Stimulated activated CD4-positive, alpha-beta T cell treated with anti-CD3 and anti-CD28 coated beads, Interleukin-4, amount 100 ng/mL, for 1 hour (primary cell): ENCODE measurements around the gene LMBRD1.
"Not testable (repeated sequence)": the region's sequence is repeated elsewhere in the genome, so short reads cannot be mapped to it uniquely, and the experiment has no call there.

Source experiments
- DNase-seq: peaks from one replicate; pipeline ENCODE4 v3.0.0-alpha.2; 2020

LMBRD1 gene

GRCh38 chr6:69796642-69797390, at the start of gene LMBRD1:
TSS of gene LMBRD1 (minus strand) at chr6:69797010. CDS start at chr6:69796881, 129 bp downstream.
- DNase-seq = peak; percentile 98

- no peak for DNase-seq
These were observed 49.5 kb upstream of the LMBRD1 start for GRCh38 chr6:69846312-69846711.

DNA sequence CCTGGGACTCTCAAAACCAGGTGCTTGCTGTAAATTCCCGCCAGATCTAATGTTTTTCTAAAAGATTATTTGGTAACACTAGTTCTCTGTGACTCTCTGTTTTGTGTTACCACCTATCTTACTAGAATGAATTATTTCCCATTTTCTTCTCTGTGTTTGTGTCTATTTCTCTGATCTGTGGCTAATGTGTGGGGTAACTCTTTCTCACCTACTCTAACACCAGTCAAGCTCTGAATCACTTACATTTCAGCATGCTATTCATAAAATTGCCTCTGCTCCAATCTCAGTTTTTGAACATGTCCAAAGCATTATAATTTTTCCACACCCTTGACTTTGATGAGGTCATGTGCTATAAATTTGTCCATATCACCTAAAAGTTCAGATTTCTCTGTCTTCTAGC, 46.4 kb upstream of the LMBRD1 start:
- no peak for DNase-seq

DNA sequence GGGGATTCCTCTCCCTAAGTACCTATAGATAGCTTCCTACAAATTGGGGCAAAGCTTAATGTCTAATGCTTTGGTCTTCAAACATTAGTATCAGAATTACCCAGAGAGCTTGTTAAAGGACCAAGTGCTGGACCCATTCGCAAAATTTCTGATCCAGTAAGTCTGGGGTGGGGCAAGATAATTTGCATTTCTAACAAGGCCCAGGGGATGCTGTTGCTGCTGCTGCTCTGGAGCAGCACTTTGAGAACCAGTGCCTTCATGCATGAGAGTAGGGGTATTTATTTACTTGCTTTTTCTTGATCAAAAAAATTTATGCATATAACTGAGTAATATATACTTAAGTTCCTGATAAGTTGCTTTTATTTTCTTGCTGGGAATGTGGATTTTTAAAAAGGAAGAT, 45.1 kb upstream of the LMBRD1 start:
- no peak for DNase-seq

DNA sequence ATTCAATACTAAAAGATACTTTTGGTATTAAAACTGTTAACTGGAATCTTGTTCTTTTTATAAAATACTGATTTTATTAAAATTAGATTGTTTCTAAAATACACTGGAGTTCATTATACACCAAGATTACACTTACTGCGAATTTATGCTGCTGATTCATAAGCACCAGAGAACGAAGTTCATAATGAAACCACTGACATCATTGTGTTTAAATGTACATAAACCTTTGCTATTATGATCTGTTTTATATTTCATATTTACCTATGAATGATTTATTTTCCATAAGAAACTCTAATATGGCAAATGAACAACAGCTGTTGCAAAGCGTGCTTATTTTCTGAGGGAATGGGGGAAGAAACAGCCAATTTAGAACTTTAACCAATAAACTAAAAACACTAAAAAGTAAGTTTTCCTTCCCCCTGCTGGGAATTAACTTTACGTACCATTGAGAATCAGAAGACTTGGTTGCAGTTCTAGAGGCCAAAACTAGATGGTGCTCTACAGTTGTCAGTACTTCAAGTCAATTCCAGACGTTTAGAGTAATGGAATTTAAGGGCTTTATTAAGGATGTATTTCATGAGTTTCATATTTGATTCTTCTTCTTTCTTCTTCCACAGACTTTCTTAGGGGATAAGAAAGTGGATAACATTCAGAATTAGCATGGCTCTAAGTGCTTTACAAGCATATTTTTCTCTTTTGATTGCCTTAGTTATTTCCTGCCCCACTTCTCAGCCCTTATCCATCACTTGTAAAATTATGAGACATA, 38.8 kb upstream of the LMBRD1 start:
- DNase-seq = no peak

DNA sequence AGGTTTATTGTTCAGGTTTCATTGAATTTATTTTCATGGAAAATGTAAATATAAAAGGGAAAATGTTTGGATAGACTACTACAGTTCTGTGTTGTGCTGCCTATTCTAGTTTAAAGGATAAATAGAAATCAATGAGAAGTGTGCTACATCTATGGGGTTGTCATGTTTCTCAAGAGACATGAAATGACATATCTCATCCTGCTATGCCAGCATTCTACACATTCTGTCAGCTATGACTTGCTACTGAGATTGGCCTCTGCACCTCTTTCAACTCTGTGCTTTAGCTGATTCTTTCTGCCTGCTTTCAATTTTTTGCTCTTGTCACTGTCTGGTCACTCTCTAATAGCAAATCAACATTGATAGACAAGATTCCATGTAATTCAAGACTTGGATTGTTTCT, 35.7 kb upstream of the LMBRD1 start:
- DNase-seq = no peak

DNA sequence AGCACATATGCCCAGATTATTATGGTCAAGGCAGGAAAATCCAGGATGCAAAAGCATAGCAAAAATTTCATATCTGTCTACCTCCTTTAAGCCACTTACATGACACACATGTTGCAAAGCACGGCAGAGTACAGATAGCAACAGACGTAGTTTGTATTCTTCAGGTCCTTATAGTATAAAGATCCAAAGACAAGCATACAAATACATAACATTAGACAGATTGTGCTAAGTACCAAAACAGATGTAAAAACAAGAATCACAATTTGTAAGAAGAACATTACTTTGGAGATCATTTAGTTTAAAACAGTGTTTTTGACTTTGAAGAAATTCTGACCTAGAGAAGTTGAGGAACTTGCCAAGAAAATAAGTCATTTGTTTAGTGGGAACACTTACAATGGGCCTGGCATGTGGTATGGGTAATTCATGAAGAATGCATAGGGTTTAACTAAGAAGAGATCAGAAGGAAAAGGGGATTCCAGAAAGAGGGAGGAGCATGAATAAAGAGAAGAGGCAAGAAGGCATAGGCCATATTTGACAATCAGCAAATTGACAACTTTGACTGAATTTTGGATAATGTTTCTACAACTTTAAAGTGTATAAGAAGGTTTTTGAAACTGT, 30.6 kb upstream of the LMBRD1 start:
- no peak for DNase-seq

GRCh38 chr6:69825904-69826303, 29.1 kb upstream of the LMBRD1 start:
- DNase-seq = no peak

DNA sequence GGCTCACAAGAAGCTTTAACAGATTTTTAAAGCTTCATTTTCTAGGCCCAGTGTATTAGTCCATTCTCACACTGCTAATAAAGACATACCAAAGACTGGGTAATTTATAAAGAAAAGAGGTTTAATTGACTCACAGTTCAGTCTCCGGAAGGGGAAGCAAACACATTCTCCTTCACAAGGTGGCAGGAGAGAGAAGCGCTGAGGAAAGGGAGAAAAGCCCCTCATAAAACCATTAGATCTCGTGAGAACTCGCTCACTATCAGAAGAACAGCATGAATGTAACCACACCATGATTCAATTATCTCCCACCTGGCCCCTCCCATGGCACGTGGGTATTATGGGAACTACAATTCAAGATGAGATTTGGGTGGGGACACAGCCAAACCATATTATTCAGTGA, 27.5 kb upstream of the LMBRD1 start:
- not testable (repeated sequence) for DNase-seq

- DNase-seq = no peak
These were observed 23.6 kb upstream of the LMBRD1 start for GRCh38 chr6:69820438-69820837.

DNA sequence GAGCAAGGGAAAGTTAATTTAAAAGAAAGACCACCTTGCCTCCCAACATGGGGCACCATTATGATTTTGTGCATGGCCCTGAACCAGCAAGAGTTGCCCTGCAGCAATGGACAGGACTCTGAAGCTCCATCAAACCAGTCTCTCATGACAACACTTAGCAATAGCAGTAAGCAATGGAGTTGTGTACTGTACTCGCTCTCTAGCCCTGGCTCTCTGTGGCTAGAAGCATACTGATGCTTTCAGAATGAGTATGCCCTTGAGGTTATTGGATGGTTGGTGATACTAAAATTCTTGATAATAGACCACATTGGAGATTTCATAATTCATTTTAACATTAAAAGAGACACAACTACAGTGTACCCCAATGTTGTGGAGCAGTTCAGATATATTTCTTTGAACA, 23.2 kb upstream of the LMBRD1 start:
- DNase-seq = no peak

GRCh38 chr6:69819138-69819537, 22.3 kb upstream of the LMBRD1 start:
- no peak for DNase-seq

GRCh38 chr6:69818223-69818930, 21.6 kb upstream of the LMBRD1 start:
- no peak for DNase-seq

GRCh38 chr6:69817358-69817757, 20.5 kb upstream of the LMBRD1 start:
- no peak for DNase-seq

GRCh38 chr6:69816569-69816968, 19.8 kb upstream of the LMBRD1 start:
- no peak for DNase-seq

DNA sequence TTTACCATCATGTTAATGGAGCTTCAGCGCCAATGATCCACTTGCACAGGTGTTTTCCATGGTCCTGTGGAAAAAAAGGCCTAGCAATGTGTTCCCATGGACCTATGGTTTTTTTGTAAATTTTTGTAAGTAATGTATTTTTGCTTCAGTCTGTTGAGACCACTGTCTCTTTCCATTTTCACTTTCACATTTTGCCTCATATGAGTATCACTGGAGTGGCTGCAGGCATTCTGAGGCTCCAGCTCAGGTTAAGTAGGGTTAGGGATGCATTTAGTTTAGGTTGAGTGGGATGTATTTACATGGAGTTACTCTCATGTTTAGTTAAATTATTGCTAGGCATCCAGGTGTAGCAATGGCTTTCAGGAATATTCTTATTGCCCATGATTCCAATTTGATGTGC, 19.2 kb upstream of the LMBRD1 start:
- DNase-seq = no peak

- no peak for DNase-seq
These were observed 16.7 kb upstream of the LMBRD1 start for GRCh38 chr6:69813508-69813907.

GRCh38 chr6:69812746-69813427, 16.1 kb upstream of the LMBRD1 start:
- no peak for DNase-seq

DNA sequence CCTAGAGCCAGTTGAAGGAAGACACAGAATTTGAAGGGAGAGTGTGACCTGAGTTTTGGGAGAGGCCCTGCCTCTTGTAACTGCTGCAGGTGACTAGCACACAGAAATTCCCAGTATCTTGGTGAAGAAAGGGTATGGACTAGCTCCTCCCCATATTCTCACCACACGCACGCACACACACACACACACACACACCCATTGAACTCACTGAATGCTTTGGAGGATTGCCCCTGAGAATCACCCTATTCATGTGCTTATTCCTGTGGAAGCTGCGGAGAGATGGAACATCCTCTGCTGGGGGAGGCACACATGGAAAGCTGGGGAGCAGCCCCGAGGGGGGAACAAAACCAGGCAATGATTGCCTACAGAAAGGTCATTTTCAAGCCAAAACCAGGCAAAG, 6.2 kb upstream of the LMBRD1 start:
- no peak for DNase-seq

DNA sequence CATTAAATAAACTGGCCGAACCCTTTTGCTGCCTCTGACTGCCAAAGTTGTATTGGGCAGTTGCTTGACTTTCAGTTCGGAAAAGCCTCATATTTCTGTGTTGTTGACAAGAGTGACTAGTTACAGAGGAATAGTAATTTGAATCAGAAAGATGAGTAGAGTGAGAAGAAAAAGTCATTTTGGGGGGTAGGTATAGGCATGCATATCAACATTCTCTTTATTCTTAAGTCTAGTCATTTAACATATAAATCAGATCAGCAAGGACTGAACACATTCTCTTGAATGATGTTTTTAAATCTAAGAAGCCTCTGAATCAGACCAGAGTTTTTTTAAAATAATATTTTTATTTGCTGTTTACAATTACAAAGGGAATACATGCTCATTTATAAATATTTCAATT, 4.9 kb upstream of the LMBRD1 start:
- DNase-seq = no peak

DNA sequence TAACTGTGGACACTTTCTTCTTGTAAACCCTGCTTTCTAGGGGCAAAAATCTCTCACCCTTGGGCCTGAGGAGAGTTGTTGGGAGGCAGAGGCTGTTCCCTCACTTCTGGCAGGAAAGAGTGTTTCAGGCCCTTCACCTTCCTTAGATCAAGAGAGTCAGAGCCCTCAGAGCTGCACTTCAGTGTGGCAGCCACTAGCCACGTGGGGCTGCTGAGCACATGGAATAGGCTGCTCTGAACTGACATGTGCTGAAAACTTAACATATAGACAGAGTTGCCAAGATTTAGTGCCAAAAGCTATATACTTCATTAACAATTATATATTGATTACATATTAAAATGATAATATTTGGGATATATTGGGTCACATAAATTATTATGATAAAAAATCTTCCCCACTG, 4.4 kb upstream of the LMBRD1 start:
- no peak for DNase-seq

DNA sequence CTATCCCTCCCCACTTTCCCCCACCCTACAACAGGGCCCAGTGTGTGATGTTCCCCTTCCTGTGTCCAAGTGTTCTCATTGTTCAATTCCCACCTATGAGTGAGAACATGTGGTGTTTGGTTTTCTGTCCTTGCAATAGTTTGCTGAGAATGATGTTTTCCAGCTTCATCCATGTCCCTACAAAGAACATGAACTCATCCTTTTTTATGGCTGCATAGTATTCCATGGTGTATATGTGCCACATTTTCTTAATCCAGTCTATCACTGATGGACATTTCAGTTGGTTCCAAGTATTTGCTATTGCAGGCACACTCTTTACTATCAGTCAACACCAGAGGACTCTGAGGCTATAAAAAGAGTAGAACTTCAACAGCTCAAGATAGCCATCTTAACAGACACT, 2.0 kb upstream of the LMBRD1 start:
- DNase-seq = not testable (repeated sequence)
